Large intestine (tissue), 12 donors: ENCODE measurements around the gene PTHLH. TPM values are rescaled to one million over a fixed set of nuclear protein-coding genes. Genes with fewer than 3 reads are reported as not detected.

Experiments
- DNase-seq, 2 donors: peaks; one replicate each; pipeline versions ENCODE4 v3.0.0 to v3.0.0-alpha.2; 2013
- H3K27ac ChIP-seq: one replicate; pipeline ENCODE4 v1.5.1; 2013; ENCODE audit warnings: low read length
- H3K27me3 ChIP-seq: 2 replicates; pipeline ENCODE4 v1.6.1; 2013; ENCODE audit warnings: low read length; ENCODE audit not compliant: control insufficient read depth, insufficient read depth
- H3K36me3 ChIP-seq: 2 replicates; pipeline ENCODE4 v1.6.1; 2013; ENCODE audit warnings: low read length; ENCODE audit not compliant: control insufficient read depth, insufficient read depth
- H3K4me1 ChIP-seq: one replicate; pipeline ENCODE4 v1.6.1; 2013; ENCODE audit warnings: low read length; ENCODE audit not compliant: control insufficient read depth, insufficient read depth
- H3K4me3 ChIP-seq: one replicate; pipeline ENCODE4 v1.5.1; 2013; ENCODE audit warnings: low read length
- H3K9me3 ChIP-seq: one replicate; pipeline ENCODE4 v1.6.1; 2013; ENCODE audit warnings: mild to moderate bottlenecking, low read depth, low read length, moderate library complexity; ENCODE audit not compliant: control insufficient read depth
- WGBS: methylation state at CpG from one replicate; pipeline ENCODE4 v1.1.5; 2013; ENCODE audit warnings: low lambda C conversion rate; ENCODE audit not compliant: insufficient coverage; 5-methylcytosine and 5-hydroxymethylcytosine counted together
- long read RNA-seq, 11 donors: transcript quantifications; one replicate each; lab custom pipeline, GENCODE V29; 2026
- polyA plus RNA-seq: library from polyadenylated mRNA; unstranded; fragments of 120-200 nt; gene quantifications from one replicate; pipeline ENCODE4 v1.2.1, GENCODE V29; 2013

The PTHLH gene
- 0.60 TPM for polyA plus RNA-seq
- long read RNA-seq, donor 1: 0 reads
- long read RNA-seq, donor 2: 0 reads
- long read RNA-seq, donor 3: 0 reads
- long read RNA-seq, donor 4: 0 reads
- long read RNA-seq, donor 5: 0 reads
- long read RNA-seq, donor 6: 0 reads
- long read RNA-seq, donor 7, partial matches to known transcripts: 0 of 1 reads
- long read RNA-seq, donor 7, other reads (novel, unspliced or antisense): 0 of 1 reads
- long read RNA-seq, donor 8: 0 reads
- long read RNA-seq, donor 9: 0 reads
- long read RNA-seq, donor 10, partial matches to known transcripts: 0 of 1 reads
- long read RNA-seq, donor 10, other reads (novel, unspliced or antisense): 0 of 1 reads
- long read RNA-seq, donor 11: 0 reads

DNA sequence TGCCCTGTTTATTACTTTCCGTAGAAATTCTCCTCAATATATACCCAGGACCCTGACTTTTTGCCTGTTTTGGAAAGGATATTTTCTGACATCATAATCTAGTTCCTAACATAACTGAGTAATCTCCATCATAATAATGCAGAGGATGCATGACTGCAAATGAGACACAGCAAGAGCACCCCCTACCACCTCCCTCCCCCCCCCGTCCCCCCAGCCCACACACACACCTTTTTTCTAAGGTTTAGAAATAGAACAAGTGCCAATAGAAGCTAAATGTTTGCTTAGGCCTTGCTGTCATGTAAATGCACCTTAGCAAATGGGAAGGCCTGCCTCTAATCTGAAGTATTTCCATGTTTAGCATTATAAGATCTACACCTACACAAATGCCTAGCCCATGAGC, at the start of gene PTHLH:
TSS of gene PTHLH (minus strand) at position 13 of the 400 bp plus-strand sequence. CDS start 3,239 bp downstream, outside the sequence.
- Histone ChIP-seq H3K4me3 (no peak within 1 kb of the TSS), H3K4me1 (peaks cover 24% of the 10 kb centered on the region), H3K36me3 (no peaks in the 10 kb centered on the region), H3K27ac (no peak within 1 kb of the TSS), H3K27me3 (peaks cover 87% of the 10 kb centered on the region), H3K9me3 (peaks cover 3% of the 10 kb centered on the region)
- WGBS: no CpG with 5 or more reads among the region's 2 CpGs
- no peak for DNase-seq

DNA sequence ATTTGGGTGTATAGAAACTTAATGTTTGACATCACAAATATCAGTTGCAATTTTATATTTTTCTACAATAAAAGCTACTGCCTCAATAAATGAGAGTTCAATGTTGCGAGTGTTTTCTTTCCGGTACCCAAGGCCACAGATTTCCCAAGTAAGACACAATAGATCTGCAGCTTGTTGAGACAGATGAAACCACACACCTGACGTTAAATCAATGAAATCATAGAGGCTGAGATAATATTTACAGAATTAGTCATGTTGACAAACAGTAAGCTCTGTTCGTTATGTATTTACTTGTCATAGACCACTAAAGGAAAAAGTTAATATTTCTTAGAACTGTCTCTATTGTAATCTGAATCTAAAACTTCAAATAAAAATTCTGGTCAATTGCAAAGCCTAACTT, 49.2 kb upstream of the PTHLH start:
- Histone ChIP-seq H3K27me3 (no peaks in the 10 kb centered on the region), H3K27ac (no peak overlapping the region), H3K36me3 (no peaks in the 10 kb centered on the region), H3K9me3 (no peaks in the 10 kb centered on the region), H3K4me3 (no peak overlapping the region), H3K4me1 (no peaks in the 10 kb centered on the region)
- no CpG with 5 or more reads among the region's 4 CpGs for WGBS
- DNase-seq: no peak

- no peaks in the 10 kb centered on the region for H3K36me3 ChIP-seq
- WGBS: 100% methylated on average over 1 of the region's 1 CpG
- no peak overlapping the region for H3K27ac ChIP-seq
- H3K4me1 ChIP-seq: no peaks in the 10 kb centered on the region
- no peak for DNase-seq
- H3K9me3 ChIP-seq: no peaks in the 10 kb centered on the region
- no peaks in the 10 kb centered on the region for H3K27me3 ChIP-seq
- H3K4me3 ChIP-seq: no peak overlapping the region
These were observed 45.3 kb upstream of the PTHLH start for GRCh38 chr12:28017873-28018255.

GRCh38 chr12:28017126-28017872, 44.8 kb upstream of the PTHLH start:
- no peak for DNase-seq
- H3K27ac ChIP-seq: no peak overlapping the region
- no peaks in the 10 kb centered on the region for H3K36me3 ChIP-seq
- WGBS: no CpG with 5 or more reads among the region's 4 CpGs
- H3K4me1 ChIP-seq: no peaks in the 10 kb centered on the region
- no peak overlapping the region for H3K4me3 ChIP-seq
- H3K27me3 ChIP-seq: no peaks in the 10 kb centered on the region
- no peaks in the 10 kb centered on the region for H3K9me3 ChIP-seq

DNA sequence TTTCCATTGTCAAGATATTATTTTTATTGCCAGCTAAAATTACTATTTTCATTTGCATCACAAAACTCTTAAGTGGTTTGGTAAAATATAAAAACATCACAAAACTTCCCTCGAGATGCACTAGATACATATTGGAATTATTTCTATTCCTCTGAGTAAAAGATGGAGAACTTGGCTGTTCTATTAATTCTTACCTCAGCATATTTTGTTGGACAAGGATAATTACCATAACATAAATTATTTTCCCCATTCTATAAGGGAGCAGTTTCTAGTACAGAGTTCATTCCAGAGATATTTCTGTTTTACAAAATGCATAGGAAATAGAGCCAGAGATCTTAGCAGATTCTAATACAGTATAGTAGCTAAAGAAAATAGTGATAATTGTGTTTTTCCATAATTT, 42.6 kb upstream of the PTHLH start:
- no peak for DNase-seq
- no peaks in the 10 kb centered on the region for H3K4me1 ChIP-seq
- H3K27me3 ChIP-seq: no peaks in the 10 kb centered on the region
- no peaks in the 10 kb centered on the region for H3K9me3 ChIP-seq
- 100% methylated on average over 1 of the region's 1 CpG for WGBS
- no peak overlapping the region for H3K27ac ChIP-seq
- no peak overlapping the region for H3K4me3 ChIP-seq
- H3K36me3 ChIP-seq: no peaks in the 10 kb centered on the region

DNA sequence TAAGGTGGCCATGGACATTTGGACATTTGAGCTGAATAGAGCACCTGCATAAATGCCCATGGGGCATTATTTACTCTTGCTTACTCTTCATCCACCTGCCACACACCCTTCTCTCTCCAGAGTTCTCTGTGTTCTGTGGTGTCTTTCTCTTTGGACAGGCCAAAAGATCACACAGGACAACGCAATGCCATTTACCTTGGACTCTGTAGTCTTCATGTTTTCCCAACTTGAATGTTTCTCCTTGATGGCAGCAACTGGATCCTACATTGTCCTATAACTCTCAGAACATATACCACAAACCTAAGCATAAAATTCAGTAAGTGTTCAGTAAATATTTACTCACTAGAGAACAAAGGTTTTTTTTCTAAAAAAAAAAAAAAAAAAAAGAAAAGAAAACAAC, 41.7 kb upstream of the PTHLH start:
- Histone ChIP-seq H3K4me1 (no peaks in the 10 kb centered on the region), H3K4me3 (no peak overlapping the region), H3K27me3 (no peaks in the 10 kb centered on the region), H3K36me3 (no peaks in the 10 kb centered on the region), H3K9me3 (no peaks in the 10 kb centered on the region), H3K27ac (no peak overlapping the region)
- DNase-seq: no peak
- no CpG with 5 or more reads among the region's 1 CpG for WGBS

DNA sequence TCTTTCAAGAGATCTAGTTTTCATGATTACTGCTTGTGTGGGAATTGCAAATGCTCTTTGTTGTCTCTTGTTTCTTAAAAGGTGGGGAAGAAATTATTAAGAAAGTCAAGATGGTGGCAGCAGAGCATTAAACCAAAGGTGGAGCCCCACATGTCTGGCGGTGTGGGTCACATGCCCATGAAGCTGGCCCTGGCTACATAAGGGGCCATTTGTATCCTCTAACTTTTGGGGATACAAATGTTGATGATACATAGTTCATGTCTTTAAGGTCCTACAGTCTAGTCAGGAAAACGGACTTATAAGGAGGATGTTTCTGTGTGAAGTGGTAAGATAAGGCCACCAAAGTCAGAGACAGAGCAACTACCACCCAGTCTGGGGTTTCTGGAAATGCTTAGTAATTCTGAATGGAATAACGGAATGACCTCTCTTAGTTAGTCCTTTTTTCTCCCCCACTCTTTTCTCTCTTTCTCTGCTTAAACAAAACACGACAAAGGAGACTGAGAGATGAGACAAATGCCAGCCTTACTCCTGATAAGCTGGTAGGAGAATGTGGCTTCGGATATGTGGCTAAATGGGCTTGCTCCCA, 39.9 kb upstream of the PTHLH start:
- Histone ChIP-seq H3K4me3 (no peak overlapping the region), H3K36me3 (no peaks in the 10 kb centered on the region), H3K9me3 (no peaks in the 10 kb centered on the region), H3K27me3 (no peaks in the 10 kb centered on the region), H3K4me1 (no peaks in the 10 kb centered on the region), H3K27ac (no peak overlapping the region)
- DNase-seq: no peak
- no CpG with 5 or more reads among the region's 5 CpGs for WGBS

GRCh38 chr12:28010036-28010435, 37.5 kb upstream of the PTHLH start:
- 100% methylated on average over 1 of the region's 2 CpGs for WGBS

GRCh38 chr12:27999970-28000369, 27.4 kb upstream of the PTHLH start:
- H3K36me3 ChIP-seq: no peaks in the 10 kb centered on the region
- 92% methylated on average over 2 of the region's 4 CpGs for WGBS
- no peaks in the 10 kb centered on the region for H3K9me3 ChIP-seq
- DNase-seq: no peak
- no peaks in the 10 kb centered on the region for H3K27me3 ChIP-seq
- no peak overlapping the region for H3K27ac ChIP-seq
- H3K4me3 ChIP-seq: no peak overlapping the region
- no peaks in the 10 kb centered on the region for H3K4me1 ChIP-seq

More at GRCh38 chr12:28010036-28010435, 37.5 kb upstream of the PTHLH start:
- no peaks in the 10 kb centered on the region for H3K27me3 ChIP-seq
- no peak overlapping the region for H3K4me3 ChIP-seq
- H3K36me3 ChIP-seq: no peaks in the 10 kb centered on the region
- H3K4me1 ChIP-seq: no peaks in the 10 kb centered on the region
- DNase-seq: no peak
- H3K27ac ChIP-seq: no peak overlapping the region
- no peaks in the 10 kb centered on the region for H3K9me3 ChIP-seq

DNA sequence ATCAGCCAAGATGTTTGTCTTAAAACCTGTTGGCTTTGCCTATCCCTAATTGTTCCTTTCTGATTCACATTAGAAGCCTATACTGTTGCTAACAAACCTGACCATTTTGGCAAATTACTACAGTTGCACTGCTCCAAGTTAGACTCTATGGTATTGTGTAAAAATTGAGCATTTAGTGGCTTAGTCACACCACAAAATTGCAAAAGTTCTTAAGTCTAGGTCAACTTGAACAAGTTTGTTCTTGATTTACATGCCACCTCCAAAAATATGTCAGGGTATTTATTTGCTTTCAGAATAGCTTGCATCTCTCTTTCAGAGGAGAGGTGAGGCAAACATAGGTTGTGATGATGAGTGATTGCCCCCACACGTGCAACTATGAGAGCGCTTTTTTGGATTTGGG, 27.0 kb upstream of the PTHLH start:
- H3K36me3 ChIP-seq: no peaks in the 10 kb centered on the region
- no peaks in the 10 kb centered on the region for H3K4me1 ChIP-seq
- no peaks in the 10 kb centered on the region for H3K9me3 ChIP-seq
- 82% methylated on average over 2 of the region's 2 CpGs for WGBS
- H3K27me3 ChIP-seq: no peaks in the 10 kb centered on the region
- H3K27ac ChIP-seq: no peak overlapping the region
- DNase-seq: no peak
- no peak overlapping the region for H3K4me3 ChIP-seq
